T-helper 2 cell (primary cell): ENCODE data around the gene EBF4.
"Not testable (repeated sequence)": the region's sequence is repeated elsewhere in the genome, so short reads cannot be mapped to it uniquely, and the experiment has no call there.

Experiments
- DNase-seq, 5 experiments: peaks; one replicate each; pipeline versions ENCODE4 v3.0.0 to v3.0.0-alpha.2; 2012 to 2022

Gene EBF4

DNA sequence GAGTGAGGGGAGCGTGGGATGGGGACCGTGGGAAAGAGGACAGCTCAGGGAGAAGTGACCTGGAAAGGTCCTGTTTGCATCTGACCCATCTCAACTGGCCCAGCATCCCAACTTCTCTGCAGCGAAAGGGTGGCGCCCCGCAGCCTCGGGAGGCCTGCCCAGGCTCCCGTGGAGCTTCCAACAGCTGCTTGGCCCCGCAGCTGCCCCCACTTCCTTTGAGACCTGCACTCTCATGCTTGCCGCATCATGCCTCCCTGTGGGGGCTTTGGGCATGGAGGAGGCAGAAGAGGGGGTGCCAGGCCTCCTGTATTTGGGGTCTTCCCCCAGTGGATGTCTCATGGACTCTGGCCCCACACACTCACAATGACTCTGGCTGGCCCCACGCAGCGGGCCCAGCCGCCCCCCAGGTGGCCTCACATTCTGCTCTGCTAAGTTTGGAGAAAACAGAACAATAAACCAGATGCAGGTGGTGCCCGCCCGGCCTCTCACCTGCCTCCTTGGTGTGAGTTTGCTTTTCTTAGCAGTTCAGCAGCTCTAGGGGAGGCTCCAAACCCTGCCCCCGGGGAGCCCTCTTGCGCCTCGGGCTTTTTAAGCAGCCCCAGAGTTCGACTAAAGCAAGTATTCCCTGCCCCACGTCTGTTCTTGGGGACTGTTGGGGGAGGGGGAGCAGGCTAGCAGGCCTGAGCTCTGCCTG is 67.2 kb downstream of the EBF4 start:
- no peak for DNase-seq

DNA sequence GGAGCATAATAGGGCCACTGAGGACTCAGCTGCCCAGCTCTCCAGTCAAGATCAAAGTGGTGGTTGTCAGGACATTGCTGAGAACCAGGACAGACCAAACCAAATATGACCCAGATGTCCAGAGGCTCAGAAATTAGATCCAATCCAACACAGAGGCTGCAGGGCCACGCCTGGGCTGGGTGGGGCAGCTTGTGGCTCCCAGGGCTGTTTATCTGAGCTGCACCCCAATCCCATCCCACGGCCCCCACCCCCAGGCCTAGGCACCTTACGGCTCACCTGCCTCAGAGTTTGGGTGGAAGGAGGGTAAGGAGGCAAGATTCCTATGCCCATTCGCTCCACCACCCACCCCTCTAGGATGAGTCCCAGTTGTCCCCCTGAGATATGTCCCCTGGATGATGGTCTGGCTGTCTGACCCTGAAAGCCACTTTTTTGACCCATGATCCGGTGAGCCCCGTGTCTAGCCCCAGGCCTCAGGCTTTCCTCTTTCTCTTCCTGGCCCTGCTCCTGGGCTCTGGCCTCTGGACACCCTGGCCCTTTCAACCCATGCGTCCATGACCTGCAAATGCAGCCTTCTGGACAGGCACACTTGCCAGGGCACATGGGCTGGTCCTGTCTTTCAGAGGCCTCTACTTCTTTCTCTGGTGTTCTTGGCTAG is 67.8 kb downstream of the EBF4 start:
- DNase-seq, result no peak

DNA sequence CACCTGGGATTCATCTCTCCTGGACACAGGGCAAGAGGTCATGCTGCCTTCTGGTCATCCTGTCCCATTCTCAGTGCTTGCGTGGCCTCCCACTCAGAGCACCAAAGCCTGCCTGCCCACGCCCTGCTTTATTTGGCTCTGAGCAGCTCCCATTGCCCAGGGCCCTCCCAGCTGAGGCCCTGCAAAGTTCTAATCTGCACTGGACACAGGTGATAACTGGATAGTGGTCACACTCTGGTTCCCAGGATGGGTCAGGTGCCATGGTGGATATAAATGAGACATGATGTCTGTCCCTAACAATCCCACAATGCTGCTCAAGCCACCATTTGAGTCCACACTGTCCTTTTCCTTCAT is 68.3 kb downstream of the EBF4 start:
- no peak for DNase-seq

DNA sequence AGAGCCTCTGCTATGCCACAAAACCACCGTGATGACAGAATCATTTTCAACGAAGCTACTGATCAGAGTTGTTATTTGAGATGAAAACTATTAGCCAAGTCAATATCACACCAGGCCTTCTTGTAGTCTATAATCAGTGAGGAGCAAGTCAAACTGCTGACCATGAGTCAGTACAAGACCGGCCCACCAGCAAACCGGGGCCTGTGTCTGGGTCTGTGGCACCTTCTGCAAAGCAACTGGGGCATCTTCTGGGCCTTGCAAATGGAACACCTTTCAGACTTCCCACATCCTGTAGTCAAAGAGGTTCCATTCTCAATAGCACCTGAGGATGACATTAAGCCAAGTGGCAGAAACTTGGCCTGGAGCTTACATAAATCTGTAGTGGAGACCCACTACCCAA is 69.3 kb downstream of the EBF4 start:
- DNase-seq, result no peak

DNA sequence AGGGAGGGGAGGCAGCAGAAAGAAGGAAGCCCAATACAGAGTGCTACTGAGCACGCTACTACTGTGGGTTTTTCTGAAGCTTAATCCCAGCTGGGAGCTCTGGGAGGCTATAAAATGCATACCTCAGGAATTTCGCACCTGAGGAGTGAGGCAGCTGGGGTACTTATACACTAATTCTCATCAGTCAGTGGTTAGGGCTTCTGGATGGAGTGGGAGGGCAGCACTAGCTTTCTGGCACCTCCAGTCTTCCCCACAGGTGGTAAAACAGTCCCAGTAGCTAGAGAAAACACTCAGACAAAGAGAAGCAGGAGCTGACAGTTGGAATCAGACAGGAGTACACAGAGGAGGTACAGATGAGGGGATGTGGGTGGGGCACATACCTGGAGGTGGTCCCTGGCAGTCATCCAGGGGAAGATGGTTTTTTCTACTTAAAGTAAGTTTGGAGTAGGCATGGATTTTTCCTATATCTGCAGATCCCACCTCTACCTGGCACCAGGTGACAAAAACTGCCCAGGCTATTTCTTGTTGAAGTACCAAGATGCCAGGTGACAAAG is 70.1 kb downstream of the EBF4 start:
- DNase-seq, result no peak

DNA sequence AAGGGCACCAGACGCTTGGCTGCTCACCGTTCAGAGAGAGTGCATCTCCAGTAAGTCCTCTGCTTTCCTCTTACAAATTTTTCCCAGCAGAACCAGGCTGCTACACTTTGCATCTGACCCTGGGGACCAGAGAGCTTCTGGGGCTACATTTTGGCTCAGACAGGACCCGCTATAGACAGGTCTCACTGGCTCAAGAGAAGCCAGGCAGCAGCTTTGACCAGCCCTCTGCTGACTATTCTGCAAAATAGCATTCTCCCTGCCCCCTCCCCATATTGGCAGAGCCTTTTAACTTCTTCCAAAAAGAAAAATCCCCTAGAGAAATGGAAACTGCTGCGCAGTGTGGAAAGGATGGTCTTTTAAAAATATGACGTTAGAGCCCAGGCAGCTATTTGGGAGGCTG is 70.6 kb downstream of the EBF4 start:
- DNase-seq, result no peak

DNA sequence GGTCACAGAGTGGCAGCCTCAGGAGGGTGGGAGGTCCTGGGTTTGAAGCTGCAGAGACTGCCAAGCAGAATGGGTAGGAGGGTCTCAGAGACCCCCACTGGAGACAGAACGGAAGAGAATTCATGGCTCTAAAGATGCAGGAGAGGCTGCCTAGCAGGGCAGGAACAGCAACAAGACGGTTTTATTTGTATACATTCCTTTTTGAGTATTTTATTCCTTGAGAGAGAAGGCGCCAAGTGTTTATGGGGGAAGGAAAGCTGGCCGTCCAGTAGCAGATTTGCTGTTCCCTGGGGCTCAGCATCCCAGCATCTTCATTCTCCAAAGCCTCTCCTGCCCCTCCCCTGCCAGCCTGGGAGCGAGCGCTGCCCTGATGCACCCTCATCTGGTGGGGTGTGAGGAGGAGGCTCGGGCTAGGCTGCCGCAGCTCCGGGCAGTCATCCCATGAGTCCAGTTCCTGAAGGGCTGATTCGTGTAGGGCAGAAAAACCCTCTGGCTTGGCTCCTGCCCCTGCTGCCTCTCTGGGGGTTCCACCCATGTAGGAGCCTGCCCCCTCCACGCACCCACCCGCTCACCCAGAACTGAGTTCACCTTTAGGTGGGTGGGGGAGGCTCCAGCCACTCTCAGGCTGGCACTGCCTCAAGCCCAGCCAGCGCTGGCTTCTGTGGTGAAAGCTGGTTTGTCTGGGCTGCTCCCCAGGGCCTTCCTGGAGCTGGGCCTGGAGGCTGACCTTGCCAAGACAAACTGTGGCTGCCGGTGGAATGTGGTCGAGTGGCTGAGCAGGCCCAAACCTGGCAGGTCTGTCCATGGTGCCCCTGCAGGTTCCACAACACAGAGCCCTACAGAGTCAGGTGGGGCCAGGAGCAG is 75.4 kb downstream of the EBF4 start:
- DNase-seq, result no peak

DNA sequence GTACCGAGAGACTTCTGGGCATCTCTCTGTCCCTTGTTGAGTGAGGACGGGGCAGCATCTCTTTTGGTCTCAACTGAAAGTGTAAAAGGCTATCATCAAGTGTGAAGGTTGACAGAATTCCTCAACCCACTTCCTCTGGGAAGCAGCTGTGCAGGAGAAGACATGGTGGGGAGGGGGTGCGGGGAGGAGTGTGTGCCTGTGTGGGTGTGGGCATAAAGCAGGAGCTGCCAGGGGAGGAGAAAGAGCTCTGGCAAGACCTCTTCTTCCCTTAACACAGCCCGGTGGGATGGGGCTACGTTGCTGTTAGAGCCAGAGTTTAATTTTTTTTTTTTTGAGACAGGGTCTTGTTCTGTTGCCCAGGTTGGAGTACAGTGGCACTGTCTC is 76.0 kb downstream of the EBF4 start:
- no peak for DNase-seq

DNA sequence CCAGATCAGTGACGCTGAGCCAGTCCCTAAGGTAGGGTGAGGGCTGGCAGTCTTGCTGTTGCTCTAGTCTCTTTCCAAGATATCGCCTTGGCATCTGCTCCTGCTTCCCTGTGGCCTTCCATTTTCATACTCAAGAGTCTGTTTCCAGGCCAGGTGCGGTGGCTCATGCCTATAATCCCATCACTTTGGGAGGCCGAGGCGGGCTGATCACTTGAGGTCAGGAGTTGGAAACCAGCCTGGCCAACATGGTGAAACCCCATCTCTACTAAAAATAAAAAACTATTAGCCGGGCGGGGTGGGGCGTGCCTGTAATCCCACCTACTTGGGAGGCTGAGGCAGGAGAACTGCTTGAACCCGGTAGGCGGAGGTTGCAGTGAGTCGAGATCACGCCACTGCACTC is 77.5 kb downstream of the EBF4 start:
- not testable (repeated sequence) for DNase-seq

DNA sequence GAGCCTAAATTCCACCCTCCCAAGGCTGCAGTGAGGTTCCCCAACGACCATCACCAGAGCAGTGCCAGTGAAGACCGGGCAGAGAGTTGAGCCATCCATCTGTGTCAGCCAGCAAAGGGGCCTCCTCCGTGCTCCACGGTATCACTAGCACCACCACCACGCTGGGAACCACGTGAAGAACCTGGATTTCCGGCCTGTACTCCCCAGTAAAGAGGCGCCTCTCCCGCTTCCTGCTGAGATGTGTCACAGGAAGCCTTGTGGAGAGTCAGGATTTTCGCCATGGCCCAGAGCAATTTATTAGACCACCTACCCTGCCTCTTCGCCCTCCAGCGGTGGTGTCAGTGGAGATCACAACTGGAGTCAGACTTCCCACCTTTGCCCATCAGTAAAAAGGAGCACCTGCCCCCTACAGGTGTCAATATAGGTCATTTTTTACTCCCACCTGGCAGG is 79.1 kb downstream of the EBF4 start:
- DNase-seq, result no peak

DNA sequence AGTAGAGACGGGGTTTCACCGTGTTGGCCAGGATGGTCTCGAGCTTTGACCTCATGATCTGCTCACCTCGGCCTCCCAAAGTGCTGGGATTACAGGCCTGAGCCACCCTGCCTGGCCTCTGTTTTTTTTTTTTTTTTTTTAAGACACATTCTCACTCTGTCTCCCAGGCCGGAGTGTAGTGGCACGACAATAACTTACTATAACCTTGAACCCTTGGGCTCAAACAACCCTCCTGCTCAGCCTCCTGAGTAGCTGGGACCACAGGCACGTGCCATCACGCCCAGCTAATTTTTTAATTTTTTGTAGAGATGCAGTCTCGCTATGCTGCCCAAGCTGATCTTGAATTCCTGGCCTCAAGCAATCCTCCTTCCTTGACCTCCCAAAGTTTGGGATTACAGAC is 81.2 kb downstream of the EBF4 start:
- no peak for DNase-seq

DNA sequence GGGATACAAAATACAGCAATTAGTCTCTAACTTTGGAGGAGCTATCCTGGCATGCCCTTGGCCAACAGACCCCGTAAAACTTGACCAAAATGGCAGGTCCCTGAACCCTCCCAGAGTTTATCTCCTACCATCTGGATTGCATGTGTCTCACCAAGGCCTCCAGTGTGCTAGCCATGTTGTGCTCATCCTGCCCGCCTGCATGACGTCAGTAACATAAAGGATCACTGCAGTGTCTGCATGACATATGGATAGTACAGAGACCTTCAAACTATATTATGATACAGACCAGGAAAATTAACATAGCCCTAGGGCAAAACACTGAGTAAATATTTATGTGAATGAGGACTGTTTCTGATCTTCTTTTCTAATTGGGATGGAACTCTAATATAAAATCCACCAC is 82.6 kb downstream of the EBF4 start:
- no peak for DNase-seq

DNA sequence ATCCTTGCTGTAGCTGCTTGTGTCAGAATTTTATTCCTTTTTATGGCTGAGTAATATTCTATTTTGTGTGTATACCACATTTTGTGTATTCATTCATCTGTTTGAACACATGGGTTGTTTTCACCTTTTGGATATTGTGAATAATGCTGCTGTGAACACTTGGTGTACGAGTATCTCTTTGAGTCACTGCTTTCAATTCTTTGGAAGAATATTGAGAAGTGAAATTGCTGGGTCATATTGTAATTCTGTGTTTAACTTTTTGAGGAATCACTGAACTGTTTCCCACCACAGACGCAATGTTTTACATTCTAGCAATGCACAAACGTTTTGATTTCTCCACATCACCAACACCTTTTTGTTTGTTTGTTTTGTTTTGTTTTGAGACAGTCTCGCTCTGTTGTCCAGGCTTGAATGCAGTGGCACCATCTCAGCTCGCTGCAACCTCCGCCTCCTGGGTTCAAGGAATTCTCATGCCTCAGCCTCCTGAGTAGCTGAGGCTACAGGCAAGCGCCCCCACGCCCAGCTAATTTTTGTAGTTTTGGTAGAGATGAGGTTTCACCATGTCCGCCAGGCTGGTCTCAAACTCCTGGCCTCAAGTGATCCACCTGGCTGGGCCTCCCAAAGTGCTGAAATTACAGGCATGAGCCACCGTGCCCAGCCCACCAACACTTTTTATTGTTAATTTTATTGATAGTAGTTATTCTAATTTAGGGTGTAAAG is 86.2 kb downstream of the EBF4 start:
- no peak for DNase-seq

DNA sequence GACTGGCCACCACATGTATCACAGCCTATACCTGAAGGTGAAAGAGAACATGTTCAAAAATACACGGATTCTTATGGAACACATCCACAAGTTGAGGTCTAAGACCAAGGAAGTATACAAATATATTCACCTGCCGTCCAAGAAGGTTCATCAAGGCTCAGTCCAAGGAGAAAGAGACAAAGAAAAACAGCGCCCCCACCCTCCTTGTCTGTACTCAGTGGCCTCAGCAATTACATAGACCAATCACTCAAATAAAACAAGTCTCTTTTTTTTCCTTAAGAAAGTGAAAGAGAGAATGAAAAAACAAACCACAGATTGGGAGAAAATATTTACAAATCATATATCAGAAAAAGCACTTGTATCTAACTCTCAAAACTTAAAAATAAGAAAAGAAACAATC is 88.4 kb downstream of the EBF4 start:
- no peak for DNase-seq

DNA sequence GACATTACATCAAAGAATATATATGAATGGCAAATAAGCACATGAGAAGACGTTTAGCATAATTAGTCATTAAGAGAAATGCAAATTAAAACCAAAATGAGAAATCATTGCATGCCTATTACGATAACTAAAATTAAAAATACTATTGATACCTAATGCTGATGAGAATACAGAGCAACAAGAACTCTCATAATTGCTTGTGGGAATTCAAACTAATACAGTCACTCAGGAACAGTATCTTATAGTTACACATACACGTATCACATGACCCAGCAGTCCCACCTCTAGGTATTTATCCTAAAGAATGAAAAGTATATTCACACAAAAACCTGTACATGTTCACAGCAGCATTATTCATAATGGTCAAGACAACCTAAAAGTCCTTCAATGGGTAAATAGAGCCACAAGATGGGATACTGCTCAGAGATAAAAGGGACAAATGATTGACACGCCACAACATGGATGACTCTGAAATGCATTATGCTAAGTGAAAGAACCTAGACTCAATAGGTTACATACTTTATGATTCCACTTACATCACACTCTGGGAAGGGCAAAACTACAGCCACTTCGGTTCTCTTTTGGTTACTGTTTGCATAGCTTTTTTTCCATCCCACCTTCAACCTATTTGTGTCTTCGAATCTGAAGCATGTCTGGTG is 91.5 kb downstream of the EBF4 start:
- no peak for DNase-seq

DNA sequence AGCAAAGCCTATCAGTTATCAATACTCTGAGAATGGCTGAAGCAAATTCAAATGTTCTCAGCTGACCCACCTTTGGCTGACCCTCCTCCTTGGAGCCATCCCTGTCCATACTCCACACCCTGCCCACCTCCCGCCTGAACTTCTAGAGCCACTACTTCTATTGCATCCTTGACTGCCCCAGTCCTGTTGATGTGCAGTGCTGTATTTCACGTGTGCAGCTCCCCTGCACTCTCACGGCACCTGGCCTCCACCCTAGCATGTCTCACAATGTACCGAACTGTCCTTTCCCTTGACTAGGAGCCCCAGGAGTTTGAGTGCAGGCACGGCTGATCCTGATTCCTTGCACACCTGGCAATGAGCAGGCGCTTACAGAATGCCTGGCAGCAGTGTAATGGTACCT is 100.9 kb downstream of the EBF4 start:
- DNase-seq, result no peak

DNA sequence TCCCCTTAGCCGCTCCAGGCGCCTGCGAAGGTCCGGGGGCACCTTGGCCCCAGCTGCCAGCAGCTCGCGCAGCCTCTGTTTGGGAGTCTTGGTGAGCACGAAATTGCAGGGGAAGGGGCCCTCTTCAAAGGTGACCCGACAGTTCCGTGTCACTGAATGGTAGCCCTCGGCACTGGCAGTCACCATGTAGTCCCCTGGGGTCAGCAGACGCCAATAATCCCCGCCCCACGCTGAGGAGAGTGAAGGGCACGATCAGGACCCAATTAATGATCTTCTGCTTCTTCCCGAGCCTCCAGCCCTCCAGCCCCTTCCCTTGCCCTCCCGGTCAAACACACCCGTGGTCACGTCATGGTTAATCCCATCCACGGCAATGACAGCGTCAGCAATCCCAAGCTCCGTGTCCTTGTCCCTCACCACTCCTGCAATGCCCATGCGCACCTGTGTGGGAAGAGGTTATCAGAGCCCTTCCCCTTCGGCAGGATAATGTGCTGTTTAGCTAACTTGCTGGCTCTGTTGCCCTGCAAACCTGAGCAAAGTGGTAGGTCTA is 101.7 kb downstream of the EBF4 start:
- no peak for DNase-seq

DNA sequence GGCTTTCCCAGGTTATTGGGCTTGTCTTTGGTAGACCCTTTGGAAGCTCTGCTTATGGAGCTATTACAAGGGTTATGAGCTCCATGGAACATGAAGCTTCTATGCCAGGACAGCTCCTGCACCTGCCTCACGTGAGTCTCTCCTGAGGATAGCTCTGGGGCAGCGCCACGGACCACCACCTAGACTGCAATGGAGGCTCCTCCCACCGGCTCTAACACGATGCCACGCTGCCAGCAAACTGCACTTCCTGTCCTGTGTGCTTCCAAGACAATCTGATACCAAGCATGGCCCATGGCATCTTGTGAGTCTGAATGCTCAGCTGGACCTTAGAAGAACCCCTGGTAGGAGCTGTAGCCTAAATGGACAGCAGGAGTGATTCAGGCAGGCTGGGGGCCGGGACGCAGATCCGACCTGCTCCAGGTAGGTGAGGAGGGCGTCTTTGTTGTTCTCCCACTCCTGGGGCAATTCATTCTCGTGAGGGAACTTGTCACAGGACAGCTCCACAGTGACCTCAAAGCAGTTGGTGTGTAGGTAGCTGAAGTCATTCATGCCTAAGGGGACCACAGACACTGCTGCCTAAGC is 102.4 kb downstream of the EBF4 start:
- no peak for DNase-seq

DNA sequence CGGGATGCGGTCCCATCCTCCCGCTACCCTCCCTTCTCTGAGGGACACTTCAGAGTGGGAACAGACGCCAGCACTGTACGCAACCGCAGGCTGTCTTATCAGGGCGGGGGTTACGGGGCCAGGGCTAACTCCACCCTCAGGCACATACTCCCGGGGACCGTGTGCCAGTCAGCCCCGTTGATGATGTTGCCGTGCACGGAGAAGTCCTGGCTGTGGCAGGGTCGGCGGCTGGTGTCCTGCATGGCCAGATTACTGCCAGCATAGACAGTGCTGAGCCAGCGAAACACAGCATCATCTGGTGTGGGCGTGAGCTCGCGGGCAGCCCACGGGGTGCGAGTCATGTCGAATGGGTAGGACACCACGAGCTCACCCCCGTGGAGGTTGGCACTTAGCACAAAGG is 102.9 kb downstream of the EBF4 start:
- DNase-seq, result no peak

DNA sequence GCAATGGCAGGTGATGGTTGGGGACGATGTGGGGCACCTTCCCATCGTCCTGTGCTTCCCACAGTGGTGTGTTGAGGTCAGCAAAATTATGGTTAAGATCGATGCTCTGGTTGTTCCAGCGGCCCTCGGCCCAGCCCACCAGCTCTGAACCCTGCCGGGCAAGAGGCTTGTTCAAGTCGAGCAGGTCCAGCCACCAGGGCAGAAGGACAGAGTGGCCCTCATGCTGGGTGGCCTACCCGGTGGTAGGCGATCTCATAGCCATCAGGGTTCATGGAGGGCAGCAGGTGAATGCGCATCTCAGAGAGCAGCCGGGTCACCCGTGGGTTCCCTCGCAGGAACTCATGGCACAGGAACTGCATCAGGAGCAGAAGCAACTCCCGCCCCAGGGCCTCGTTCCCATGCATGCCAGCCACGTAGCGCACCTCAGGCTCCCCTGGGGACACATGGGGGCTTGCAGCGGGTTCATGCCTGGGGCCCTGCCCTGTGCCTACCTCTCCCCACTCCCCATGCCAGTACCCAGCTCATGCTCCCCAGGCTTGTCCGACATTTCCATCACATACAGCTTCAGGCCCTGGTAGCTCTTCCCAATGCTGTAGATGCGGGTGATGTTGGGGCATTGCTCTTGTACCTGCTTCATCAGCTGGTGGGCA is 103.6 kb downstream of the EBF4 start:
- no peak for DNase-seq
